ENCODE measurements around the gene GDAP1L1. TPM values are rescaled to one million over a fixed set of nuclear protein-coding genes. Genes with fewer than 3 reads are reported as not detected.

The GDAP1L1 gene
- total RNA-seq, 1 donor from 2014 or later, result 1.8 TPM

GRCh38 chr20:44309763-44310663 lies 62.9 kb downstream of the GDAP1L1 start:
- Mint-ChIP-seq H3K4me1 (ENCODE audit: unreplicated experiment) (peaks cover 9% of the 10 kb centered on the region), H3K27me3 (peaks cover 4% of the 10 kb centered on the region), H3K9me3 (no peaks in the 10 kb centered on the region), H3K4me3 (peak overlapping the region; percentile 94), H3K27ac (peak overlapping the region; percentile 86), H3K36me3 (no peaks in the 10 kb centered on the region)
- no peak for TF ChIP-seq CTCF (conservative IDR thresholded peaks at IDR 0.05)
- no peak for DNase-seq (ENCODE audit: extremely low spot score, unreplicated experiment)

- H3K27me3 Mint-ChIP-seq, result peaks cover 4% of the 10 kb centered on the region
Measured at GRCh38 chr20:44310664-44311639, 63.8 kb downstream of the GDAP1L1 start, which contains the start of gene FITM2. Gene FITM2, minus strand, starts transcription at chr20:44311202. Its CDS starts 54 bp downstream, at chr20:44311148.

GRCh38 chr20:44314870-44315269 lies 67.8 kb downstream of the GDAP1L1 start:
- no peak overlapping the region for H3K27ac Mint-ChIP-seq
- no peak overlapping the region for H3K4me3 Mint-ChIP-seq

More at GRCh38 chr20:44310664-44311639, 63.8 kb downstream of the GDAP1L1 start, which contains the start of gene FITM2:
- peak; percentile 97 for TF ChIP-seq CTCF (conservative IDR thresholded peaks at IDR 0.05)
- Mint-ChIP-seq H3K36me3 (no peaks in the 10 kb centered on the region), H3K27ac (peak within 1 kb of the TSS; percentile 86), H3K9me3 (no peaks in the 10 kb centered on the region), H3K4me1 (ENCODE audit: unreplicated experiment) (peaks cover 9% of the 10 kb centered on the region), H3K4me3 (peak within 1 kb of the TSS; percentile 94)
- peak; percentile 99 for DNase-seq (ENCODE audit: extremely low spot score, unreplicated experiment)

GRCh38 chr20:44319839-44320422 lies 72.8 kb downstream of the GDAP1L1 start:
- Mint-ChIP-seq H3K27ac (no peak overlapping the region), H3K9me3 (no peaks in the 10 kb centered on the region), H3K4me1 (ENCODE audit: unreplicated experiment) (peaks cover 5% of the 10 kb centered on the region), H3K4me3 (no peak overlapping the region), H3K36me3 (no peaks in the 10 kb centered on the region), H3K27me3 (no peaks in the 10 kb centered on the region)
- TF ChIP-seq CTCF (conservative IDR thresholded peaks at IDR 0.05), result no peak
- DNase-seq (ENCODE audit: extremely low spot score, unreplicated experiment), result no peak

More at GRCh38 chr20:44314870-44315269, 67.8 kb downstream of the GDAP1L1 start:
- no peak for TF ChIP-seq CTCF (conservative IDR thresholded peaks at IDR 0.05)
- no peak for DNase-seq (ENCODE audit: extremely low spot score, unreplicated experiment)
- H3K36me3 Mint-ChIP-seq, result no peaks in the 10 kb centered on the region
- H3K9me3 Mint-ChIP-seq, result no peaks in the 10 kb centered on the region
- H3K4me1 Mint-ChIP-seq (ENCODE audit: unreplicated experiment), result peaks cover 7% of the 10 kb centered on the region
- H3K27me3 Mint-ChIP-seq, result peaks cover 4% of the 10 kb centered on the region

- Mint-ChIP-seq H3K9me3 (no peaks in the 10 kb centered on the region), H3K27ac (no peak overlapping the region), H3K27me3 (peaks cover 10% of the 10 kb centered on the region), H3K36me3 (no peaks in the 10 kb centered on the region), H3K4me1 (ENCODE audit: unreplicated experiment) (peaks cover 5% of the 10 kb centered on the region), H3K4me3 (no peak overlapping the region)
- no peak for TF ChIP-seq CTCF (conservative IDR thresholded peaks at IDR 0.05)
- no peak for DNase-seq (ENCODE audit: extremely low spot score, unreplicated experiment)
Measured at GRCh38 chr20:44324343-44324742, 77.2 kb downstream of the GDAP1L1 start.

Data from type B pancreatic cell (in vitro differentiated cells).